ENCODE measurements around the gene DHRS13. TPM values are rescaled to one million over a fixed set of nuclear protein-coding genes. Genes with fewer than 3 reads are reported as not detected.
"Not testable (repeated sequence)": the region's sequence is repeated elsewhere in the genome, so short reads cannot be mapped to it uniquely, and the experiment has no call there.

Gene DHRS13
- total and polyA plus RNA-seq, 11 donors: 2.2 to 6.3 (median 2.9) TPM

- peak in 2 of 4 donors; percentile 4 to 12 for ATAC-seq
- H3K27ac ChIP-seq: peak overlapping the region in 10 of 12 donors; percentile 14 to 78 (median 48)
- peaks cover 0 to 35% (median 26%) of the 10 kb centered on the region in 12 donors for H3K4me1 ChIP-seq
- H3K9me3 ChIP-seq: no peaks in the 10 kb centered on the region
- no peak for DNase-seq
- intact Hi-C loops (cut with DNase I): loop anchor here in 2 of 10 donors (5.0 kb wide), 2 partner anchors 51 to 151 kb away; partner anchors contain the start of gene ERAL1 (in 1 of the 2)
- H3K36me3 ChIP-seq: peaks cover 0 to 79% (median 73%) of the 10 kb centered on the region in 9 donors
- 60 to 81% (median 73%) methylated on average over 3 of the region's 3 CpGs for WGBS, 4 donors
- H3K4me3 ChIP-seq: no peak overlapping the region
- no peaks in the 10 kb centered on the region for H3K27me3 ChIP-seq
- TF ChIP-seq POLR2A (IDR thresholded peaks at IDR 0.05) (no peak), CTCF (IDR thresholded peaks at IDR 0.05) (no peak)
Observed at GRCh38 chr17:28907709-28908475, 5.0 kb upstream of the DHRS13 start.

- Histone ChIP-seq H3K27ac (peak overlapping the region in 2 of 12 donors; percentile 34 to 78), H3K36me3 (peaks cover 0 to 69% (median 63%) of the 10 kb centered on the region in 9 donors), H3K9me3 (no peaks in the 10 kb centered on the region), H3K4me3 (no peak overlapping the region), H3K27me3 (no peaks in the 10 kb centered on the region), H3K4me1 (peaks cover 0 to 43% (median 30%) of the 10 kb centered on the region in 12 donors)
- DNase-seq: no peak
- intact Hi-C loops (cut with DNase I): loop anchor here in 2 of 10 donors (5.0 kb wide), 2 partner anchors 50 to 150 kb away; partner anchors contain the start of gene ERAL1 (in 1 of the 2)
- TF ChIP-seq CTCF (IDR thresholded peaks at IDR 0.05) (no peak), POLR2A (IDR thresholded peaks at IDR 0.05) (no peak)
- 61 to 68% (median 63%) methylated on average over 6 to 7 of the region's 7 CpGs for WGBS, 4 donors
- ATAC-seq: no peak
Observed at GRCh38 chr17:28906706-28907438, 4.0 kb upstream of the DHRS13 start.

- peak overlapping the region in 1 of 12 donors; percentile 78 for H3K27ac ChIP-seq
- H3K27me3 ChIP-seq: no peaks in the 10 kb centered on the region
- no peak overlapping the region for H3K4me3 ChIP-seq
- peaks cover 0 to 45% (median 33%) of the 10 kb centered on the region in 12 donors for H3K4me1 ChIP-seq
- peaks cover 0 to 63% (median 57%) of the 10 kb centered on the region in 9 donors for H3K36me3 ChIP-seq
- 67 to 75% (median 72%) methylated on average over 9 of the region's 9 CpGs for WGBS, 4 donors
- ATAC-seq: no peak
- H3K9me3 ChIP-seq: no peaks in the 10 kb centered on the region
- no peak for TF ChIP-seq CTCF (IDR thresholded peaks at IDR 0.05)
- TF ChIP-seq POLR2A (IDR thresholded peaks at IDR 0.05): no peak
- intact Hi-C loops (cut with DNase I): loop anchor here in 2 of 10 donors (5.0 kb wide), 2 partner anchors 49 to 149 kb away; partner anchors contain the start of gene ERAL1 (in 1 of the 2)
- no peak for DNase-seq
Observed at GRCh38 chr17:28906276-28906675, 3.4 kb upstream of the DHRS13 start.

- DNase-seq: no peak
- intact Hi-C loops (cut with DNase I): loop anchor here in 6 of 10 donors (5.0 kb wide), 5 partner anchors 43 to 147 kb away; partner anchors contain the start of gene ERAL1 (in 1 of the 6)
- H3K4me3 ChIP-seq: no peak overlapping the region
- no peak for ATAC-seq
- H3K4me1 ChIP-seq: peaks cover 0 to 45% (median 33%) of the 10 kb centered on the region in 12 donors
- no peak for TF ChIP-seq POLR2A (IDR thresholded peaks at IDR 0.05)
- no peak for TF ChIP-seq CTCF (IDR thresholded peaks at IDR 0.05)
- peaks cover 0 to 48% (median 42%) of the 10 kb centered on the region in 9 donors for H3K36me3 ChIP-seq
- H3K9me3 ChIP-seq: no peaks in the 10 kb centered on the region
- no peak overlapping the region for H3K27ac ChIP-seq
- 48 to 53% (median 51%) methylated on average over 4 of the region's 4 CpGs for WGBS, 4 donors
- no peaks in the 10 kb centered on the region for H3K27me3 ChIP-seq
Observed at GRCh38 chr17:28904800-28905199, 1.9 kb upstream of the DHRS13 start.

GRCh38 chr17:28903546-28903841, 615 bp upstream of the DHRS13 start:
- not testable (repeated sequence) for DNase-seq, ATAC-seq, H3K9me3 ChIP-seq, H3K27me3 ChIP-seq
- peak overlapping the region in 3 of 12 donors; percentile 25 to 84 (median 80) for H3K27ac ChIP-seq
- 54 to 66% (median 61%) methylated on average over 5 of the region's 5 CpGs for WGBS, 4 donors
- peaks cover 0 to 40% (median 25%) of the 10 kb centered on the region in 12 donors for H3K4me1 ChIP-seq
- H3K4me3 ChIP-seq: peak overlapping the region in 4 of 12 donors; percentile 59 to 96 (median 86)
- peaks cover 0 to 35% (median 29%) of the 10 kb centered on the region in 9 donors for H3K36me3 ChIP-seq
- intact Hi-C loops (cut with DNase I): loop anchor here in 5 of 10 donors (5.0 kb wide), 3 partner anchors 44 to 141 kb away; no protein-coding TSS in a partner anchor
